IMR-90 (cell line): ENCODE results near the gene CSNK2A1. TPM values are rescaled to one million over a fixed set of nuclear protein-coding genes. Genes with fewer than 3 reads are reported as not detected.

Experiments used
- ATAC-seq: fragments of 200-7000 bp; cut with Tn5 transposase; 2 replicates; pipeline ENCODE4 v1.9.1; 2020; ENCODE audit warnings: low read depth, mild to moderate bottlenecking, moderate library complexity
- BruUV-seq: library from RNA; stranded (reverse); fragments of 400-500 nt; replicated peaks from 2 replicates; lab custom pipeline; 2021; lab: Mats Ljungman, UMichigan
- CTCF ChIA-PET: fragments of 300-600 bp; formaldehyde crosslinking; extraction: SDS; loops from one replicate; lab custom pipeline; 2021; ENCODE audit warnings: antibody characterized with exemption; lab: Yijun Ruan, JAX
- POLR2A ChIA-PET: fragments of 300-600 bp; sonication (Branson Sonifier 250); formaldehyde crosslinking; loops from one replicate; lab custom pipeline; 2022; ENCODE audit warnings: antibody characterized with exemption; ENCODE audit not compliant: unreplicated experiment; lab: Charles Lee
- DNase-seq: peaks from one replicate; pipeline ENCODE4 v3.0.0; 2013
- H2AFZ ChIP-seq: replicated peaks from 2 replicates; pipeline ENCODE3; 2013; ENCODE audit warnings: low read length, mild to moderate bottlenecking; ENCODE audit not compliant: poor library complexity
- H2AK5ac ChIP-seq: 2 replicates; pipeline ENCODE4 v1.6.1; 2013; ENCODE audit warnings: low read depth, low read length, inconsistent platforms
- H2AK9ac ChIP-seq: replicated peaks from 2 replicates; pipeline ENCODE3; 2013; ENCODE audit warnings: mild to moderate bottlenecking, low read depth, low read length, moderate library complexity; ENCODE audit not compliant: poor library complexity
- H2BK120ac ChIP-seq: 2 replicates; pipeline ENCODE4 v1.6.1; 2013; ENCODE audit warnings: low read depth, low read length, inconsistent platforms
- H2BK15ac ChIP-seq: 3 replicates; pipeline ENCODE4 v1.6.1; 2013; ENCODE audit warnings: low read depth, low read length, inconsistent platforms
- H2BK20ac ChIP-seq: 2 replicates; pipeline ENCODE4 v1.6.1; 2013; ENCODE audit warnings: low read depth, mild to moderate bottlenecking, inconsistent platforms, low read length, moderate library complexity
- H2BK5ac ChIP-seq: 2 replicates; pipeline ENCODE4 v1.6.1; 2013; ENCODE audit warnings: mild to moderate bottlenecking, low read depth, low read length, inconsistent platforms; ENCODE audit not compliant: poor library complexity, severe bottlenecking
- H3K14ac ChIP-seq: replicated peaks from 2 replicates; pipeline ENCODE4 v1.6.1; 2013; ENCODE audit warnings: low read depth, low read length, inconsistent platforms
- H3K18ac ChIP-seq: 2 replicates; pipeline ENCODE4 v1.6.1; 2013; ENCODE audit warnings: low read depth, low read length, control low read depth
- H3K23ac ChIP-seq: 2 replicates; pipeline ENCODE4 v1.6.1; 2013; ENCODE audit warnings: low read depth, low read length, inconsistent platforms
- H3K27ac ChIP-seq: 2 replicates; pipeline ENCODE4 v1.5.1; 2013; ENCODE audit warnings: mild to moderate bottlenecking, control low read depth, low read length; ENCODE audit not compliant: insufficient read depth
- H3K27me3 ChIP-seq: 2 replicates; pipeline ENCODE4 v1.6.1; 2013; ENCODE audit warnings: low read length; ENCODE audit not compliant: control insufficient read depth, insufficient read depth
- H3K36me3 ChIP-seq: 2 replicates; pipeline ENCODE4 v1.6.1; 2013; ENCODE audit warnings: low read length, mixed read lengths; ENCODE audit not compliant: control insufficient read depth, insufficient read depth
- H3K4ac ChIP-seq: 2 replicates; pipeline ENCODE4 v1.6.1; 2013; ENCODE audit warnings: low read depth, low read length, inconsistent platforms
- H3K4me1 ChIP-seq: 2 replicates; pipeline ENCODE4 v1.6.1; 2013; ENCODE audit warnings: low read length, mixed read lengths; ENCODE audit not compliant: control insufficient read depth, insufficient read depth
- H3K4me2 ChIP-seq: 2 replicates; pipeline ENCODE4 v1.6.1; 2013; ENCODE audit warnings: low read depth, mild to moderate bottlenecking, control low read depth, low read length, moderate library complexity
- H3K4me3 ChIP-seq: 2 replicates; pipeline ENCODE4 v1.5.1; 2013; ENCODE audit warnings: low read depth, mild to moderate bottlenecking, control low read depth, low read length, moderate library complexity; ENCODE audit not compliant: insufficient read depth
- H3K56ac ChIP-seq: 2 replicates; pipeline ENCODE4 v1.6.1; 2013; ENCODE audit warnings: low read length, inconsistent platforms; ENCODE audit not compliant: insufficient read depth; ENCODE audit errors: extremely low read depth
- H3K79me1 ChIP-seq, 2 experiments: 2 replicates each; pipeline ENCODE4 v1.6.1; 2013; ENCODE audit warnings: low read length in 2 of 2, inconsistent platforms in 1 of 2, low read depth in 1 of 2
- H3K9ac ChIP-seq: 2 replicates; pipeline ENCODE4 v1.6.1; 2013; ENCODE audit warnings: low read depth, low read length, control low read depth
- H3K9me1 ChIP-seq: 2 replicates; pipeline ENCODE4 v1.6.1; 2013; ENCODE audit warnings: low read length, inconsistent platforms; ENCODE audit not compliant: insufficient read depth
- H3K9me3 ChIP-seq: 2 replicates; pipeline ENCODE4 v1.6.1; 2013; ENCODE audit warnings: low read length; ENCODE audit not compliant: control insufficient read depth, insufficient read depth
- H4K20me1 ChIP-seq: 2 replicates; pipeline ENCODE4 v1.6.1; 2013; ENCODE audit warnings: low read length, inconsistent platforms; ENCODE audit not compliant: insufficient read depth
- H4K5ac ChIP-seq: 2 replicates; pipeline ENCODE4 v1.6.1; 2013; ENCODE audit warnings: mild to moderate bottlenecking, low read depth, low read length, control low read depth
- H4K8ac ChIP-seq, 2 experiments: 2 replicates each; pipeline ENCODE4 v1.6.1; 2013; ENCODE audit warnings: low read depth in 2 of 2, low read length in 2 of 2, control low read depth in 1 of 2, inconsistent platforms in 1 of 2
- H4K91ac ChIP-seq: 2 replicates; pipeline ENCODE4 v1.6.1; 2013; ENCODE audit warnings: low read depth, low read length, inconsistent platforms; ENCODE audit not compliant: insufficient read depth
- BHLHE40 ChIP-seq: fragments of 150-350 bp; IDR thresholded peaks from 2 replicates; pipeline ENCODE4 v1.6.1; 2016; ENCODE audit warnings: mild to moderate bottlenecking, low read depth, low read length
- CEBPB ChIP-seq: IDR thresholded peaks from 2 replicates; pipeline ENCODE4 v1.6.1; 2012; ENCODE audit warnings: low read depth, low read length, improper control_type of control experiment
- CHD1 ChIP-seq: IDR thresholded peaks from 2 replicates; pipeline ENCODE4 v1.6.1; 2012; ENCODE audit warnings: low read depth, low read length, improper control_type of control experiment
- CTCF ChIP-seq: conservative IDR thresholded peaks from 2 replicates; pipeline ENCODE4 v1.5.1; 2012; ENCODE audit warnings: mild to moderate bottlenecking, low read depth, low read length, improper control_type of control experiment
- ELK1 ChIP-seq: fragments of 150-350 bp; IDR thresholded peaks from 2 replicates; pipeline ENCODE4 v1.6.1; 2016; ENCODE audit warnings: low read depth, mild to moderate bottlenecking, low read length, moderate library complexity, borderline replicate concordance
- FOS ChIP-seq: fragments of 150-350 bp; IDR thresholded peaks from 2 replicates; pipeline ENCODE4 v1.6.1; 2016; ENCODE audit warnings: low read depth, low read length
- MAFK ChIP-seq: IDR thresholded peaks from 2 replicates; pipeline ENCODE4 v1.6.1; 2012; ENCODE audit warnings: low read depth, low read length, improper control_type of control experiment
- MAZ ChIP-seq: IDR thresholded peaks from 2 replicates; pipeline ENCODE4 v1.6.1; 2012; ENCODE audit warnings: low read depth, mild to moderate bottlenecking, low read length, improper control_type of control experiment, moderate library complexity, borderline replicate concordance
- MXI1 ChIP-seq: IDR thresholded peaks from 2 replicates; pipeline ENCODE4 v1.6.1; 2012; ENCODE audit warnings: low read depth, mild to moderate bottlenecking, low read length, moderate library complexity, borderline replicate concordance
- NFE2L2 ChIP-seq: fragments of 150-350 bp; IDR thresholded peaks from 2 replicates; pipeline ENCODE4 v1.6.1; 2016; ENCODE audit warnings: low read depth, mild to moderate bottlenecking, low read length
- POLR2A ChIP-seq: IDR thresholded peaks from 2 replicates; pipeline ENCODE4 v1.6.1; 2012; ENCODE audit warnings: mild to moderate bottlenecking, low read depth, low read length
- RAD21 ChIP-seq: IDR thresholded peaks from 2 replicates; pipeline ENCODE4 v1.6.1; 2012; ENCODE audit warnings: low read length, improper control_type of control experiment
- RCOR1 ChIP-seq: IDR thresholded peaks from 2 replicates; pipeline ENCODE4 v1.6.1; 2012; ENCODE audit warnings: mild to moderate bottlenecking, low read length, improper control_type of control experiment; ENCODE audit not compliant: insufficient replicate concordance
- USF2 ChIP-seq: fragments of 150-350 bp; IDR thresholded peaks from 2 replicates; pipeline ENCODE4 v1.6.1; 2017; ENCODE audit warnings: mild to moderate bottlenecking, antibody characterized with exemption, low read length, low read depth
- dilution Hi-C: fragments of 300-500 bp; cut with HindIII; formaldehyde crosslinking; loops from one replicate; pipeline ENCODE4 v1.14.3; 2018; ENCODE audit warnings: low sequenced_read_pairs; ENCODE audit not compliant: unreplicated experiment
- in situ Hi-C: fragments of 300-500 bp; cut with MboI; formaldehyde crosslinking; loops from 3 replicates; pipeline ENCODE4 v1.14.3; 2019; ENCODE audit warnings: low sequenced_read_pairs, inconsistent platforms, mixed read lengths
- intact Hi-C: fragments of 100-400 bp; cut with micrococcal nuclease; formaldehyde crosslinking; loops from 2 replicates; pipeline ENCODE4 v1.10.0; 2022
- polyA plus RNA-seq, 3 experiments: library from polyadenylated mRNA; depleted of rRNA; stranded (reverse); fragments of >200 nt; gene quantifications; 2 replicates each; pipeline ENCODE4 v1.2.3, GENCODE V29; 2012; ENCODE audit warnings: low replicate concordance in 1 of 3
- total RNA-seq: library from RNA; depleted of rRNA; stranded (reverse); fragments of >200 nt; gene quantifications from 2 replicates; pipeline ENCODE4 v1.2.3, GENCODE V29; 2012

CSNK2A1 gene
- total and polyA plus RNA-seq, 2 of the 4 experiments (the other 2 are of a cell fraction): 86.3 to 151 TPM

DNA sequence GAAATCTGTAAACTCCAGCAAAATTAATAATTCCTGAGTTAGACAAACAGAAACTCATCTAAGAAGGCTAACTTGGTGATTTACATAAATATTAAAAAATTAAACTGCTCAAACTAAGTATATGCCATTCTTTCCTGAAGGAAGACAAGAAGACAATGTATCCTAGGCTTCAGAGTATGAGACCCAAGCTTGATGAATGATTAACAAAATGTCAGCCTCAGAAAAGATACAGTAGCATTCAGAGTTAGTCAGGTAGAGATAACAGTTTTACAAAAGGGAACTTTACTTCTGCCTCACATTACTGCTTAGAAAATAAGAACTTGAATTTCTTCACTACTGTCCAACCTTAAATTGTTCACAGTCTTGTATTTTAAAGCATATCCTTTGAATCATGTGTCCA, 12.0 kb downstream of the CSNK2A1 start:
- Histone ChIP-seq H2BK120ac (no peak overlapping the region), H3K4me3 (no peak overlapping the region), H2BK15ac (no peak overlapping the region; the same call in 2 of the 3 replicates), H3K27me3 (no peaks in the 10 kb centered on the region), H3K4me2 (no peak overlapping the region), H3K4me1 (peaks cover 4% of the 10 kb centered on the region), H4K20me1 (peaks cover 90% of the 10 kb centered on the region), H3K9me3 (peaks cover 5% of the 10 kb centered on the region; the same call in 1 of the 2 replicates), H3K14ac (no peak overlapping the region), H4K91ac (no peak overlapping the region), H2AFZ (no peak overlapping the region), H3K4ac (no peak overlapping the region), H3K18ac (no peak overlapping the region), H4K8ac (no peak overlapping the region), H3K56ac (no peak overlapping the region), H3K79me1 (peaks cover 20 to 54% of the 10 kb centered on the region in 2 experiments), H3K36me3 (peaks cover 10% of the 10 kb centered on the region), H3K27ac (no peak overlapping the region), H2BK20ac (no peak overlapping the region), H2BK5ac (no peak overlapping the region), H2AK9ac (no peak overlapping the region), H3K9ac (no peak overlapping the region), H4K5ac (no peak overlapping the region), H3K9me1 (peaks cover 7% of the 10 kb centered on the region), H2AK5ac (no peak overlapping the region), H3K23ac (no peak overlapping the region)
- ChIA-PET CTCF (no interaction called here), POLR2A (interaction anchor here (0.7 kb wide), 1 partner anchor 81 kb away, joined by 14 read pairs; no protein-coding TSS in a partner anchor)
- DNase-seq (no peak), ATAC-seq (no peak)
- no TSS peak for BruUV-seq
- dilution Hi-C loops (no loop called here), intact Hi-C loops (no loop called here), in situ Hi-C loops (no loop called here)
- TF ChIP-seq MXI1: no peak
- no peak for TF ChIP-seq USF2
- no peak for TF ChIP-seq ELK1
- TF ChIP-seq NFE2L2: no peak
- no peak for TF ChIP-seq FOS
- TF ChIP-seq MAZ: no peak
- TF ChIP-seq CTCF: no peak
- no peak for TF ChIP-seq MAFK
- no peak for TF ChIP-seq POLR2A
- no peak for TF ChIP-seq RCOR1
- TF ChIP-seq RAD21: no peak
- TF ChIP-seq CHD1: no peak
- no peak for TF ChIP-seq CEBPB
- no peak for TF ChIP-seq BHLHE40
